GM21390 (cell line): Measurements from ENCODE around the gene RPS5.
"Not testable (repeated sequence)": the region's sequence is repeated elsewhere in the genome, so short reads cannot be mapped to it uniquely, and the experiment has no call there.

Source experiments
- ATAC-seq: cut with Tn5 transposase; IDR thresholded peaks from one replicate; pipeline ENCODE4 v1.9.1; 2021; ENCODE audit not compliant: unreplicated experiment

RPS5 gene

DNA sequence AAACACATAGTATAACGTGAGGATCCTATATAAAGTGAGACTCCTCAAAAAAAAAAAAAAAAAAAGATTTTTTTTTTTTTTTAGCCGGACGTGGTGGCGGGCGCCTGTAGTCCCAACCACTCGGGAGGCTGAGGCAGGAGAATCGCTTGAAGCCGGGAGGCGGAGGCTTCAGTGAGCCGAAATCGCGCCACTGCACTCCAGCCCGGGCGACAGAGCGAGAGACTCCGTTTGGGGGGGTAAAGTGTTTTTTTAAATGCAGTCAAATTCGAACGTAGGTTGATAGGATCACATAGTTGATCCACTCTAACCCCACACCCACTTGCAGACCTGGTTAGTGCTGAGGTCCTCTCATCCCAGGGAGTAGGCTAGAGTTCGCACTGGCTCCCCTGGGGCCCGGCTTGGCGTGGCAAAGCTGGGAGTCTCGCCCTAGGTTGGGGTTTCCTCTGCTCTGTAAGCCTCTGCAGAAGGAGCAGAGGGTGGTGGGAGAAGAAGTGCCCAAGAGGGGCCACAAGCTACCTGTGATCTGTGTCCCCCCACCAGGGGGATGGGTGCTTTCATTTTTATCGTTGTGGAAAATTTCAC, 14.9 kb downstream of the RPS5 start:
- no peak for ATAC-seq

- ATAC-seq = not testable (repeated sequence)
Measured at GRCh38 chr19:58403920-58404478, 16.9 kb downstream of the RPS5 start.

DNA sequence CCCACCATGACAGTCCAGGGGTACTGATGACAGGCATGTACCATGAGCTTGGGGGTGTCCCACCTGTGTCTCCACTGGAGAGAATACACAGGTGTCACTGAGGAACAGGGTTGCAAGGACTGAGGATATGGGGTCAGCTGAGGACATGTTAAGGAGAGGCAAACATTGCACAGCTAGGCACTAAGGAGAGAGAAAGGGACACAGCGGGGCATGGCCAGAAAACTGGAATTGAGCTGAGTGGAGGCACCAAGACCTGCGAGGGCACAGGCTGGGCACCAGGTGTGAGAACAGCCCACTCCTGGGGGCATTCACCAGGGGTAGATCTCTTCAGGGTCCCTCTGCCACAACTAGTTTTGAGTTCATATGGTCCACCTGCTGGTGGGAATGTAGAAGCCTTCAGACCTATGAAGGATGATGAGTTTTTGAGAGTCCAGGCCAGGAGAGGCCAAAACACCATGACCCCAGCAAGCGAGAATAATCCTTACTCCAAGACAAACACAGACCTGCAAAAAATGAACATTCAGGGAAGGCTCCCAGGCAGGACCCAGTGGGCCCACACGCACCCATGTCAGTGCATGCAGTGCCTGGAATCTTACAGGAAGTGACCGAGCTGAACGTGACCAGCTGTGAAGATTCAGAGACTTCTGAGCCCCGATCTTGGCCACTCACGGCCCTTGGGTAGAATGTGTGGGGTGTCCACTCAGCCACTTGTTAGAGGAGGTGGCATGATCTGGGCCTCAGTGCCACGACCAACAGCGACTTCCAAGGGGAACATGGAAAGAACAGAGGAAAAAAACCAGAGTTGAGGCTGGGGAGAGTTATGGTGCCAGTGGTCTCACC, 20.0 kb downstream of the RPS5 start:
- no peak for ATAC-seq

DNA sequence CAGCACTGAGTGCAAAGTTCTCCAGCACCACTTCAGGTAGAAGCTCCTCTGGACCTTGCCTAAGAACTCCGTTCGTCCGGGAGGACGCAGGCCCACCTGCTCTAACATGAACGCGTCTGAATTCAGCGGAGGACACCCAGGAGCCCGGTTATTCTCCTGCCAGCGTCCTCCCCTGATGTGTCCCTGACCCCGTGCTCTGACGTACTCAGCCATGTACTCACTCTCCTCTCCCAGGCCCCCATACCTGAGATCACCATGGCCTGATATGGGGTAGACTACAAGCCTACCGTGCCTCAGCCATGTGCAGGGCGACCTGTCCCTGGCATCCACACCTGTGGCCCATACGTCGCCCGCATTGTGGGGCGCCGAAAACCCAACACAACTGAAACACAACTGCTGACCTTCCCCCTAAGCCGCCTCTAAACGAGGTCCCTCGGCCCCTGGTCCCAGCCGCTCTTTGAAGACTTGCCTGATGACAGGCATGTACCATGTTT, 20.6 kb downstream of the RPS5 start:
- ATAC-seq = no peak

- peak; percentile 92 for ATAC-seq
Measured at GRCh38 chr19:58408152-58409009, 21.3 kb downstream of the RPS5 start, which contains the start of gene ZNF584. ZNF584 (plus strand) TSS chr19:58408649; CDS start chr19:58409148, 499 bp downstream.

DNA sequence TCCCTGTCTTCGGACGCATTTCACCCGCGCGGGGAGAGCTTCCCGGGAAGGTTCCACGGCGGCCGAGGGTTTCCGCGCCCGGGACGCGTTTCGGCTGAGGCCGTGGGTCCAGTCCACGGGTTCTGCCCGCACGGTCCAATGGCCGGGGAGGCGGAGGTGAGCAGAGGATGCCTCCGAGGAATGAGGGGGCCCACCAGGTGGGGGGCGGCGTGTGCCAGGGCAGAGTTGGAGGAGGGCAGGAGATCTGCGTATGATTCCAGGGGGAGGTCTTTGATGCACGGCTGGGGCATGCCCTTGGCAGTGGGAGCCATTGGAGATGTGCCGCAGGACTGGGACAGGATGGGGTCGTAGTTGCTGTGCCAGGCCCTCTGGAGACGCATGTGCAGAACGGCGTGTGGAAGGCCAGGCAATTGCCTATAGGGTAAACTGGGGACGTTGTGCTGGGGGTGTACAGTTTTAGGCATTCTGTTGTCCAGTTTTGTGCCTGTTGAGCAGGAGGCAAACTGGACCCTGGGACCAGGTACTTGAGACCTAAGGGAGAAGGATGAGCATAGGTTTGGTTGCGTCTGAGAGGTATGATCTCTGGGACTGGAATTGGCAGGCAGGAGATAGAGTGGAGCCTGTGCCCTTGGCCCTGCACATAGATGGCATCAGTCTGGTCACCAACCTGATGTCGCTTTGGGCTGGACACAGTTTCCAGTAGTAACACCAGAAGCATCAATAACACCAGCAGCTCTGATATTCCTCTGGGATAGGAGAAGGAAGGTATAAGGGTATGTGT, 22.1 kb downstream of the RPS5 start:
- ATAC-seq = peak; percentile 12

DNA sequence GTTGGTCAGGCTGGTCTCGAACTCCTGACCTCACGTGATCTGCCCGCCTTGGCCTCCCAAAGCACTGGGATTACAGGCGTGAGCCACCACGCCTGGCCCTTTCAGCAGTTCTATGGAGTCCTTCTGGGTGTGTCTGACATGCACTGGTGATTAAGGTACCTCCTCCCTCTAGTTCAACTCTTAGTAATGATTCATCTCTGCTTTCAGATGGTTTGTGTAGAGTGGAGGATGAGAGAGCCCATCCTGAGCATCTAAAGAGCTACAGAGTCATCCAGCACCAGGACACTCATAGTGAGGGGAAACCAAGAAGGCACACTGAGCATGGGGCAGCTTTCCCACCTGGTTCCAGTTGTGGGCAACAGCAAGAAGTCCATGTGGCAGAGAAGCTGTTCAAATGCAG, 29.5 kb downstream of the RPS5 start:
- no peak for ATAC-seq

DNA sequence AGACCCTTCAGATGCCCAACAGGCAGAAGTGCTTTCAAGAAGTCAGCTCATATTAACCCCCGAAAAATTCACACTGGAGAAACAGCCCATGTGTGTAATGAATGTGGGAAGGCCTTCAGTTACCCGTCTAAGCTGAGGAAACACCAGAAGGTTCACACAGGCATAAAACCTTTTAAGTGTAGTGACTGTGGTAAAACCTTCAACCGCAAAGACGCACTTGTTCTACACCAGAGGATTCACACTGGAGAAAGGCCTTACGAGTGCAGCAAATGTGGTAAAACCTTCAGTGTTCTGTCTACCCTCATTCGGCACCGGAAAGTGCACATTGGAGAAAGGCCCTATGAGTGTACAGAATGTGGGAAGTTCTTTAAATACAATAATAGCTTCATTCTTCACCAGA, 30.0 kb downstream of the RPS5 start:
- ATAC-seq = no peak

DNA sequence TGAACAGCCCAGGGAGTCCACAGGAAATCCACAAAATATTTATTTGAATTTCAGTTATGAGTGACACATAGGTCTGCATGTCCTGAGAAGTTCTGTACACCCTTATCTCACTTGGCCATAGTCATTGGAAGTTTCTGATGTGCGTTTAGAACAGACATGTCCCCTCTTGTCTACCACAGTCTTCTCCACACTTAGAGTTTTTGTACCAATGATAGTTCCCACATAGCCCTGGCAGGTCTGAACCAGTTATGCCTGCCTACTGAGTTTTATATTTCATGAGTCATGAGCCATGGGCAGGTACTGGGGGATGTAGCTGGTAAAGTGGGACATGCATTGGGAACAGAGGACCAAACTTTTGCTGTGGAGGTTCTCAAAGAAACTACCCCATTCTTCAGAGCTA, 41.5 kb downstream of the RPS5 start:
- ATAC-seq = no peak

DNA sequence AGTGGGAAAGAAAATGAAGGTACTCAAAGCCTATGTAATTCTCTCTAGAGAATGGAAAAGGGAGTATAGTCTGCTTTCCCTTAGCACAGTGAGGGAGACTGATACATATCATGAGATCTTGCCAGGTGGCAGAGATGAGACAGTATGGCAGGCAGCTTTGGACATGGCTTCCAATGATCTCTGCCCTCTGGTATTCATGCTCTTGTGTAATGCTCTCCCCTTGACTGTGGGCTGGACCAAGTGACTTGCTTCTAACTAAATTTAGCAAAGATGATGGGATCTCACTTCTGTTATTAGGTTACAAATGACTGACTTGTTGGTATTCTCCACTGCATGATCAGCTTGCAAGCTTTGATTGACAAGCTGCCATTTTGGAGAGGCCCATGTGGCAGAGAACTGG, 42.7 kb downstream of the RPS5 start:
- no peak for ATAC-seq

DNA sequence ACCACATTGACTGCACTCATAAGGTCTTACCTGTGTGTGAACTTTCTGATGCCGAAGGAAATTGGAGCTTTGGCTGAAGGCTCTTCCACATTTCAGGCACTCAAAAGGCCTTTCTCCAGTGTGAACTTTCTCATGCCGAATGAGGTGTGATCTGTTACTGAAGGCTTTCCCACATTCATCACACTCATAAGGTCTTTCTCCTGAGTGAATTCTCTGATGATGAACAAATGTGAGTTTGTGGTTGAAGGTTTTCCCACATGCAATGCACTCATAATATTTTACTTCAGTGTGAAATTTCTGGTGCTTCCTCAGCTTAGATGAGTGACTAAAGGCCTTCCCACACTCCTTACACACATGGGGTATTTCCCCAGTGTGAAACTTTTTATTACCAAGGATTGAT, 47.1 kb downstream of the RPS5 start:
- no peak for ATAC-seq

GRCh38 chr19:58439576-58440554, 52.8 kb downstream of the RPS5 start, which contains the start of gene ZNF132:
ZNF132 (minus strand) TSS chr19:58440153; CDS start chr19:58439821, 332 bp downstream.
- ATAC-seq = peak; percentile 93

DNA sequence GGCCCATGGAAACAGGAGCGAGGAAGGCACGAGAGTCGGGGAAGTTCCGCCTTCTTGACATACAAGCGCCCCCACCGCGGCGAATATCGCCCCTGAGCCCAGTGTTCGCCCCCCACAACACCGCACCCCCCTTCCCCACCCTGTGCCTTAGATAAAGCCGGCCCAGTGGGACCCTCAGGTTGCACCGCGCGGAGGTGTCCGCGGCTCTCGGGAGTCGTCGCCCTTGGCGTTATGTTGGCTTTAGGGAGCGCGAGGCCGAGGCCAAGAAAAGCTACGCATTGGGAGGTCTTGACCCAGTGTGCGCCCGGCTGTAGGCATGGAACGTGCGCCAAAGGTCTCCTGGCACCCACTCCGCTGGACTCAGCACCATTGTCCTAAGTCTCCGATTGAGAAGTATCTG, 53.5 kb downstream of the RPS5 start:
- ATAC-seq = no peak

- ATAC-seq = not testable (repeated sequence)
Measured at GRCh38 chr19:58442986-58443385, 55.9 kb downstream of the RPS5 start.
